Hippocampal formation (tissue), 2 donors: ENCODE results near the gene GZMH.
"Not testable (repeated sequence)": the region's sequence is repeated elsewhere in the genome, so short reads cannot be mapped to it uniquely, and the experiment has no call there.

Experiments
- DNase-seq, 2 donors: peaks; one replicate each; lab custom pipeline; 2025; lab: John Stamatoyannopoulos, UW

The GZMH gene

GRCh38 chr14:24609655-24610344 lies at the start of gene GZMH:
Gene GZMH (minus strand): TSS chr14:24609685. CDS start chr14:24609613, 72 bp downstream.
- DNase-seq, result no peak

- not testable (repeated sequence) for DNase-seq
Measured at GRCh38 chr14:24648361-24648760, 38.9 kb upstream of the GZMH start.

GRCh38 chr14:24639905-24640304 lies 30.4 kb upstream of the GZMH start:
- no peak for DNase-seq

GRCh38 chr14:24639270-24639669 lies 29.8 kb upstream of the GZMH start:
- no peak for DNase-seq

GRCh38 chr14:24634158-24634557 lies 24.7 kb upstream of the GZMH start, which contains the start of gene GZMB:
Gene GZMB (minus strand): TSS chr14:24634190. CDS start chr14:24634160, 30 bp downstream.
- no peak for DNase-seq

- DNase-seq, result no peak
Measured at GRCh38 chr14:24633353-24633752, 23.9 kb upstream of the GZMH start.

GRCh38 chr14:24632761-24633160 lies 23.3 kb upstream of the GZMH start:
- no peak for DNase-seq

GRCh38 chr14:24632336-24632735 lies 22.9 kb upstream of the GZMH start:
- no peak for DNase-seq

- DNase-seq, result no peak
Measured at GRCh38 chr14:24631749-24632335, 22.4 kb upstream of the GZMH start.

- no peak for DNase-seq
Measured at GRCh38 chr14:24630872-24631477, 21.5 kb upstream of the GZMH start.

- DNase-seq, result no peak
Measured at GRCh38 chr14:24630087-24630871, 20.8 kb upstream of the GZMH start.

- no peak for DNase-seq
Measured at GRCh38 chr14:24629521-24629920, 20.0 kb upstream of the GZMH start.

- no peak for DNase-seq
Measured at GRCh38 chr14:24613747-24614146, 4.3 kb upstream of the GZMH start.

GRCh38 chr14:24613241-24613640 lies 3.8 kb upstream of the GZMH start:
- no peak for DNase-seq

- DNase-seq, result no peak
Measured at GRCh38 chr14:24612196-24612595, 2.7 kb upstream of the GZMH start.

- DNase-seq, result no peak
Measured at GRCh38 chr14:24607635-24608514, 1.6 kb downstream of the GZMH start.

- no peak for DNase-seq
Measured at GRCh38 chr14:24607081-24607480, 2.4 kb downstream of the GZMH start.

GRCh38 chr14:24606297-24606696 lies 3.2 kb downstream of the GZMH start:
- no peak for DNase-seq

- DNase-seq, result no peak
Measured at GRCh38 chr14:24605435-24606190, 3.9 kb downstream of the GZMH start.

- DNase-seq, result no peak
Measured at GRCh38 chr14:24597403-24597802, 12.1 kb downstream of the GZMH start.
